Stimulated activated CD8-positive, alpha-beta memory T cell treated with anti-CD3 and anti-CD28 coated beads, Interleukin-4, amount 100 ng/mL, for 4 hours (primary cell): Measurements from ENCODE around the gene MAN1C1.
A peak's percentile ranks its signal among the peaks of the same experiment; 100 is the strongest.

ENCODE experiments used
- DNase-seq, 2 donors: peaks; one replicate each; pipeline ENCODE4 v3.0.0-alpha.2; 2020; ENCODE audit warnings: low read depth in 2 of 2, low spot score in 1 of 2

Gene MAN1C1

GRCh38 chr1:25711555-25712298 lies 95.1 kb downstream of the MAN1C1 start:
- DNase-seq = peak in 1 of 2 donors; percentile 14

- DNase-seq = no peak
These were observed 95.8 kb downstream of the MAN1C1 start for GRCh38 chr1:25712299-25712970.

GRCh38 chr1:25713961-25714360 lies 97.4 kb downstream of the MAN1C1 start:
- DNase-seq = no peak

GRCh38 chr1:25714372-25714931 lies 97.9 kb downstream of the MAN1C1 start:
- DNase-seq = no peak

GRCh38 chr1:25715888-25716287 lies 99.3 kb downstream of the MAN1C1 start:
- DNase-seq = no peak

- no peak for DNase-seq
These were observed 99.7 kb downstream of the MAN1C1 start for GRCh38 chr1:25716320-25716719.

- DNase-seq = no peak
These were observed 102.1 kb downstream of the MAN1C1 start for GRCh38 chr1:25718732-25719131.

- DNase-seq = no peak
These were observed 104.0 kb downstream of the MAN1C1 start for GRCh38 chr1:25720624-25721023.

GRCh38 chr1:25723250-25723880 lies 106.8 kb downstream of the MAN1C1 start:
- DNase-seq = no peak

GRCh38 chr1:25724201-25724600 lies 107.6 kb downstream of the MAN1C1 start:
- no peak for DNase-seq

GRCh38 chr1:25724966-25725365 lies 108.4 kb downstream of the MAN1C1 start:
- no peak for DNase-seq

- no peak for DNase-seq
These were observed 108.9 kb downstream of the MAN1C1 start for GRCh38 chr1:25725482-25725881.

- DNase-seq = no peak
These were observed 110.5 kb downstream of the MAN1C1 start for GRCh38 chr1:25727088-25727487.

- DNase-seq = no peak
These were observed 111.2 kb downstream of the MAN1C1 start for GRCh38 chr1:25727635-25728286.

- DNase-seq = no peak
These were observed 111.8 kb downstream of the MAN1C1 start for GRCh38 chr1:25728301-25728935.

GRCh38 chr1:25729045-25729444 lies 112.5 kb downstream of the MAN1C1 start:
- no peak for DNase-seq

GRCh38 chr1:25729790-25730644 lies 113.4 kb downstream of the MAN1C1 start:
- DNase-seq = no peak

- DNase-seq = no peak
These were observed 114.6 kb downstream of the MAN1C1 start for GRCh38 chr1:25731148-25731547.

- no peak for DNase-seq
These were observed 115.2 kb downstream of the MAN1C1 start for GRCh38 chr1:25731626-25732370.
